Measurements from ENCODE around the gene PSKH1. TPM values are rescaled to one million over a fixed set of nuclear protein-coding genes. Genes with fewer than 3 reads are reported as not detected.

Gene PSKH1
- total and polyA plus RNA-seq, 2 donors from 2014 or later, result 23.6 to 33.2 TPM

GRCh38 chr16:67917140-67917851 is 24.2 kb downstream of the PSKH1 start:
- no peak for FAIRE-seq
- no peak overlapping the region for H3K9ac ChIP-seq (ENCODE audit: low read length in 3 of 3)

GRCh38 chr16:67917852-67918236 is 24.8 kb downstream of the PSKH1 start:
- H3K4me3 ChIP-seq (ENCODE audit: low read length in 3 of 3), result no peak overlapping the region
- no peak for TF ChIP-seq CTCF (IDR thresholded peaks at IDR 0.05; ENCODE audit: borderline replicate concordance, extremely low read depth, insufficient read depth)
- FAIRE-seq, result no peak
- intact Hi-C loops (cut with DNase I), result no loop called here
- H3K27me3 ChIP-seq (ENCODE audit: control insufficient read depth, insufficient read depth, low read length), result no peaks in the 10 kb centered on the region
- H3K4me1 ChIP-seq (ENCODE audit: control insufficient read depth in 2 of 3, insufficient read depth in 2 of 3, low read depth in 1 of 3, low read length in 3 of 3), result peaks cover 0 to 21% (median 17%) of the 10 kb centered on the region in 3 donors
- no peaks in the 10 kb centered on the region for H3K9me3 ChIP-seq (ENCODE audit: control insufficient read depth in 2 of 3, insufficient read depth in 1 of 3, low read length in 3 of 3)
- H3K36me3 ChIP-seq (ENCODE audit: control insufficient read depth in 2 of 3, insufficient read depth in 3 of 3, low read length in 3 of 3), result peaks cover 0 to 13% (median 0%) of the 10 kb centered on the region in 3 donors
- no peak overlapping the region for H3K9ac ChIP-seq (ENCODE audit: low read length in 3 of 3)
- DNase-seq, result no peak
- no peak overlapping the region for H3K27ac ChIP-seq (ENCODE audit: low read depth in 2 of 2, low read length in 2 of 2)

More at GRCh38 chr16:67917140-67917851, 24.2 kb downstream of the PSKH1 start:
- peaks cover 0 to 21% (median 17%) of the 10 kb centered on the region in 3 donors for H3K4me1 ChIP-seq (ENCODE audit: control insufficient read depth in 2 of 3, insufficient read depth in 2 of 3, low read depth in 1 of 3, low read length in 3 of 3)
- no peaks in the 10 kb centered on the region for H3K27me3 ChIP-seq (ENCODE audit: control insufficient read depth, insufficient read depth, low read length)
- no peak for DNase-seq
- no peaks in the 10 kb centered on the region for H3K9me3 ChIP-seq (ENCODE audit: control insufficient read depth in 2 of 3, insufficient read depth in 1 of 3, low read length in 3 of 3)
- no peak for TF ChIP-seq CTCF (IDR thresholded peaks at IDR 0.05; ENCODE audit: borderline replicate concordance, extremely low read depth, insufficient read depth)
- no peak overlapping the region for H3K27ac ChIP-seq (ENCODE audit: low read depth in 2 of 2, low read length in 2 of 2)
- intact Hi-C loops (cut with DNase I), result no loop called here
- no peak overlapping the region for H3K4me3 ChIP-seq (ENCODE audit: low read length in 3 of 3)
- peaks cover 0 to 13% (median 0%) of the 10 kb centered on the region in 3 donors for H3K36me3 ChIP-seq (ENCODE audit: control insufficient read depth in 2 of 3, insufficient read depth in 3 of 3, low read length in 3 of 3)

- H3K4me3 ChIP-seq (ENCODE audit: low read length in 3 of 3), result no peak overlapping the region
- FAIRE-seq (no peak), DNase-seq (no peak)
- H3K36me3 ChIP-seq (ENCODE audit: control insufficient read depth in 2 of 3, insufficient read depth in 3 of 3, low read length in 3 of 3), result peaks cover 0 to 15% (median 0%) of the 10 kb centered on the region in 3 donors
- intact Hi-C loops (cut with DNase I), result loop anchor here (10.0 kb wide), 2 partner anchors 105 to 245 kb away; no protein-coding TSS in a partner anchor
- H3K4me1 ChIP-seq (ENCODE audit: control insufficient read depth in 2 of 3, insufficient read depth in 2 of 3, low read depth in 1 of 3, low read length in 3 of 3), result peaks cover 0 to 20% (median 16%) of the 10 kb centered on the region in 3 donors
- H3K27ac ChIP-seq (ENCODE audit: low read depth in 2 of 2, low read length in 2 of 2), result no peak overlapping the region
- H3K9ac ChIP-seq (ENCODE audit: low read length in 3 of 3), result no peak overlapping the region
- no peaks in the 10 kb centered on the region for H3K9me3 ChIP-seq (ENCODE audit: control insufficient read depth in 2 of 3, insufficient read depth in 1 of 3, low read length in 3 of 3)
- no peaks in the 10 kb centered on the region for H3K27me3 ChIP-seq (ENCODE audit: control insufficient read depth, insufficient read depth, low read length)
- no peak for TF ChIP-seq CTCF (IDR thresholded peaks at IDR 0.05; ENCODE audit: borderline replicate concordance, extremely low read depth, insufficient read depth)
Measured at GRCh38 chr16:67919622-67920221, 26.7 kb downstream of the PSKH1 start.
